Activated CD4-positive, alpha-beta T cell treated with anti-CD3 and anti-CD28 coated beads for 36 hours (primary cell): ENCODE measurements around the gene PRKG1. TPM values are rescaled to one million over a fixed set of nuclear protein-coding genes. Genes with fewer than 3 reads are reported as not detected.

Experiments used
- ATAC-seq: fragments of 200-7000 bp; cut with Tn5 transposase; one replicate; pipeline ENCODE4 v1.10.0; 2021; ENCODE audit warnings: mild to moderate bottlenecking, moderate library complexity
- CTCF ChIA-PET: fragments of 350-600 bp; sonication (Branson Sonifier 250); formaldehyde crosslinking; loops from one replicate; lab custom pipeline; 2021; ENCODE audit warnings: antibody characterized with exemption; lab: Charles Lee
- POLR2A ChIA-PET: fragments of 350-600 bp; sonication (Branson Sonifier 250); formaldehyde crosslinking; loops from one replicate; lab custom pipeline; 2021; ENCODE audit warnings: antibody characterized with exemption, inconsistent platforms; lab: Charles Lee
- DNase-seq: peaks from one replicate; pipeline ENCODE4 v3.0.0-alpha.2; 2020
- H3K27ac Mint-ChIP-seq: one replicate; pipeline ENCODE4 v1.8.0; 2021; ENCODE audit warnings: mixed read lengths
- H3K27me3 Mint-ChIP-seq: one replicate; pipeline ENCODE4 v1.8.0; 2021; ENCODE audit warnings: mixed read lengths
- H3K36me3 Mint-ChIP-seq: one replicate; pipeline ENCODE4 v1.8.0; 2021; ENCODE audit warnings: low read depth, mixed read lengths
- H3K4me1 Mint-ChIP-seq: one replicate; pipeline ENCODE4 v1.8.0; 2021; ENCODE audit warnings: mixed read lengths
- H3K4me3 Mint-ChIP-seq: one replicate; pipeline ENCODE4 v1.8.0; 2021; ENCODE audit warnings: mild to moderate bottlenecking, moderate library complexity, mixed read lengths
- H3K9me3 Mint-ChIP-seq: one replicate; pipeline ENCODE4 v1.8.0; 2021; ENCODE audit warnings: low read depth, mixed read lengths
- intact Hi-C, 2 experiments: fragments of 100-400 bp; cut with DNase I in 1 of 2; cut with micrococcal nuclease in 1 of 2; formaldehyde crosslinking; loops; one replicate each; pipeline versions ENCODE4 v1.14.2 to v1.15.1; 2022 to 2024; cut with DNase I, micrococcal nuclease
- total RNA-seq, 2 experiments: library from RNA; stranded (reverse); gene quantifications; one replicate each; pipeline ENCODE4 v1.2.3, GENCODE V29; 2021

PRKG1 gene
- total RNA-seq, 2 experiments from 2014 or later: not detected

DNA sequence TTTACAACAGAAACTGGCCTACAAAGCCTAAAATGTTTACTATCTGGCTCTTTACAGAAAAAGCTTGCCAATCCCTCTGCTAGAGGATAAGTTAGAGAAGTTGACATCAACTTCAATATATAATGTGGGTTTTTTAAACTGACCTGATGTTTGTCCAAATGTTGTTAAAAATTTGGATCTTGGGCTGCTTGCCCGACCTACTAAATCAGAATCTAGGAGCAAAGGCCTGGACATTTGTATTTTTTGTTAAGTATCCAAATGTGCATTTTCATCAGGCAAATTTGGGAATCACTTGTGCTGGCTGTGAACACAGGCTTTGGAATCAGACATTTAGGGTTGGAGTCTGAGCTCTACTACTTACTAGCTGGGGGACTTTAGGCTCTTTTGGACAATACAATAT lies 877.8 kb downstream of the PRKG1 start:
- POLR2A ChIA-PET: no interaction called here
- Mint-ChIP-seq H3K27ac (no peak overlapping the region), H3K4me3 (no peak overlapping the region), H3K27me3 (no peaks in the 10 kb centered on the region), H3K9me3 (no peaks in the 10 kb centered on the region), H3K4me1 (no peaks in the 10 kb centered on the region), H3K36me3 (no peaks in the 10 kb centered on the region)
- DNase-seq: no peak
- ATAC-seq: no peak
- CTCF ChIA-PET: no interaction called here
- intact Hi-C loops: loop anchor here in 1 of 2 experiments (10.0 kb wide), 1 partner anchor 947 kb away; no protein-coding TSS in a partner anchor

GRCh38 chr10:51955696-51956095 lies 881.4 kb downstream of the PRKG1 start:
- ChIA-PET CTCF (interaction anchor here (0.6 kb wide), 1 partner anchor 1754 kb away, joined by 5 read pairs; no protein-coding TSS in a partner anchor), POLR2A (no interaction called here)
- no peaks in the 10 kb centered on the region for H3K9me3 Mint-ChIP-seq
- peaks cover 12% of the 10 kb centered on the region for H3K27me3 Mint-ChIP-seq
- no peaks in the 10 kb centered on the region for H3K36me3 Mint-ChIP-seq
- no peaks in the 10 kb centered on the region for H3K4me1 Mint-ChIP-seq
- intact Hi-C loops: loop anchor here in 1 of 2 experiments (10.0 kb wide), 1 partner anchor 951 kb away; no protein-coding TSS in a partner anchor
- H3K27ac Mint-ChIP-seq: no peak overlapping the region
- ATAC-seq (no peak), DNase-seq (no peak)
- H3K4me3 Mint-ChIP-seq: no peak overlapping the region

- CTCF ChIA-PET: interaction anchor here (1.0 kb wide), 1 partner anchor 567 kb away, joined by 3 read pairs; no protein-coding TSS in a partner anchor
- no peak overlapping the region for H3K4me3 Mint-ChIP-seq
- peaks cover 15% of the 10 kb centered on the region for H3K27me3 Mint-ChIP-seq
- H3K4me1 Mint-ChIP-seq: no peaks in the 10 kb centered on the region
- no peak for ATAC-seq
- no peaks in the 10 kb centered on the region for H3K9me3 Mint-ChIP-seq
- POLR2A ChIA-PET: no interaction called here
- intact Hi-C loops: loop anchor here in 1 of 2 experiments (10.0 kb wide), 1 partner anchor 952 kb away; no protein-coding TSS in a partner anchor
- no peak for DNase-seq
- no peak overlapping the region for H3K27ac Mint-ChIP-seq
- H3K36me3 Mint-ChIP-seq: no peaks in the 10 kb centered on the region
Measured at GRCh38 chr10:51956822-51957221, 882.5 kb downstream of the PRKG1 start.

- DNase-seq (no peak), ATAC-seq (no peak)
- Mint-ChIP-seq H3K27me3 (peaks cover 17% of the 10 kb centered on the region), H3K36me3 (no peaks in the 10 kb centered on the region), H3K4me3 (no peak overlapping the region), H3K4me1 (no peaks in the 10 kb centered on the region), H3K27ac (no peak overlapping the region), H3K9me3 (no peaks in the 10 kb centered on the region)
- CTCF ChIA-PET: interaction anchor here (0.9 to 4.0 kb wide), 5 partner anchors 27 to 955 kb away, joined by 3 to 24 read pairs (median 3); no protein-coding TSS in a partner anchor
- POLR2A ChIA-PET: no interaction called here
- intact Hi-C loops: loop anchor here in 1 of 2 experiments (1.0 to 5.0 kb wide), 4 partner anchors 252 to 950 kb away; no protein-coding TSS in a partner anchor
Measured at GRCh38 chr10:51960494-51960895, 886.2 kb downstream of the PRKG1 start.

DNA sequence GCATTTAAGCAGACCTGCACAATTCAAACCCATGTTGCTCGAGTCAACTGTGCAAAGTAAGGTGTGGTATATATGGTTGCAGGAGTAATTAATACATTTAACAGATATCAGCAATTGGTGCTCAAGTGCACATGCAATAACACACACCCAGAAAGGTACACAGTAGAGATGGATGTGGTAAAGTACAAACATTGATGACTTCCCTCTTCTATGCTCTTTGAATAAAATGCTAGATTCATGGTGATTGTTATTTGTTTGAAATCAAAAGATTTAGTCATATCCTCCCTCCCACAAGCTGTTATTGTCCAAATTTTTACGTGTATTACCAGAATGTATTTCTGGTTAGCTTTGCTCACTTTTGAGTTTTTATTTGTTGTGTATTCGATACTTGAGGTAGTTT lies 887.1 kb downstream of the PRKG1 start:
- Mint-ChIP-seq H3K4me1 (no peaks in the 10 kb centered on the region), H3K4me3 (no peak overlapping the region), H3K36me3 (no peaks in the 10 kb centered on the region), H3K27me3 (peaks cover 17% of the 10 kb centered on the region), H3K9me3 (no peaks in the 10 kb centered on the region), H3K27ac (no peak overlapping the region)
- CTCF ChIA-PET: interaction anchor here (0.6 to 4.0 kb wide), 5 partner anchors 20 to 573 kb away, joined by 4 to 24 read pairs (median 5); no protein-coding TSS in a partner anchor
- DNase-seq (no peak), ATAC-seq (no peak)
- POLR2A ChIA-PET: no interaction called here
- intact Hi-C loops: loop anchor here in 1 of 2 experiments (2.0 to 5.0 kb wide), 3 partner anchors 251 to 951 kb away; no protein-coding TSS in a partner anchor

DNA sequence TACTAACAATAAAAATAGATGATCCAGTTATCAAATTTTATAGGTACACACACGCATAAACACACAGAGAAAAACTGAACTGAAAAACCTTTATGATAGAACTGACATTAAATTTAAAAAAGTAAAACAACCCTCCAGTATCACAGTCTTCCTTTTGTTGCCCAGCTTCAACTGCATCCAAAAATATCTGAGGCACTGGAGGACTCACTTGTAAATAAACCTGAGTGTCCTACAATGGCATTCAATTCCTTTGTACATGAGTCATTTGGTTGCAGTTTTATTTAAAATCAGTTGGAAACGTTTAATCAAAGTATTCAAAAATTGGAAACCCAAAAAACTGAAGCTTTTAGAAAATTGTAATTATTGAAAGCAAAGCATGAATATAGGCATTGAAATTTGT lies 890.3 kb downstream of the PRKG1 start:
- ATAC-seq (no peak), DNase-seq (no peak)
- Mint-ChIP-seq H3K9me3 (no peaks in the 10 kb centered on the region), H3K27ac (no peak overlapping the region), H3K4me3 (no peak overlapping the region), H3K27me3 (peaks cover 7% of the 10 kb centered on the region), H3K4me1 (no peaks in the 10 kb centered on the region), H3K36me3 (no peaks in the 10 kb centered on the region)
- ChIA-PET POLR2A (no interaction called here), CTCF (no interaction called here)
- intact Hi-C loops: loop anchor here in 1 of 2 experiments (5.0 kb wide), 2 partner anchors 248 to 902 kb away; no protein-coding TSS in a partner anchor

DNA sequence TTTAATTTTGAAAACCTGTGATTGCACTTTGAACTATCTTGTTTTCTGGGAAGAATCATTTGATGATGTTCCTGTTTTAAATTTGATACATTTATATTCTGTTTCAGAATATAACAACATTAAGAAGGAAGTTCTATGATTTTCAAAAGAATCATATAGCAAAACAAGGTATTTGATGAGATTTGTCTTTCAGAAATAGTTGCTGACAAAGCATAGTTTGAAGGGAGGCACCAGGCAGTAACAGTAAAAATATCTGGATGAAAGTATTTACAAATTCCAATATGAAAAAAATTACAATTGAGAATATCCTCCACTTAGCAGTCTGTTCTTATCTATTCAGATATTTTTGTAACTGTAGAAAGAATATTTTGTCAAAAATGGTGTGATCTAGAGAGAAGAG lies 891.2 kb downstream of the PRKG1 start:
- POLR2A ChIA-PET: no interaction called here
- ATAC-seq: no peak
- intact Hi-C loops: no loop called here
- H3K4me3 Mint-ChIP-seq: no peak overlapping the region
- no peak for DNase-seq
- no peaks in the 10 kb centered on the region for H3K4me1 Mint-ChIP-seq
- H3K9me3 Mint-ChIP-seq: no peaks in the 10 kb centered on the region
- H3K27me3 Mint-ChIP-seq: peaks cover 7% of the 10 kb centered on the region
- CTCF ChIA-PET: no interaction called here
- no peak overlapping the region for H3K27ac Mint-ChIP-seq
- H3K36me3 Mint-ChIP-seq: no peaks in the 10 kb centered on the region

DNA sequence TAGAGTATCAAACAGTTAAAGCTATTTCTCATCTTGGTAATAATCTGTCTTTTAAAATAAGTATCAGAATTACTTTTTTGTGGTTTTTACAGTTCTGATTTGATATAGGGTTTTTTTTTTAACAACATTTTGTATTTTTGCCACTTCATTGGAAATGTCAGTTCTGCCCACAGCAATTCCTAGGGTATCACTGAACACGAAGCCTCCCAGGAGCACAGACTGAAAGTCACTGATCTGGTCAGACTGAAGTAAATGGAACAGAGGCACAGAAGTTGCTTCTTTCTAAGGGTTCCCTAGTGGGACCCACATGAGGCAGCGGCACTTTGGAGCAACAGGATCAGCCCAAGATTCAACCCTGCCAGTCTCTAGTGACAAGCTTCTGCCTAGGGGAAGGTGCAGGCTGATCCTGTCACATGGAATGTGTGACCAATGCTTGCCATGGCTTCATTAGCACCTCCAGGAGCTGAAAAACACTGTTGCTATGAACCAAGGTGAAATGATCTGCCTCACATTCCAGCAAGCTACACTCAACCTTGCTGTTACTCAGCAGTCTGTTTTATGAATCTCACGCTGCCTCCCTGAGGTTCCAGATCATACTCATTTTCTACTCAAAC lies 898.6 kb downstream of the PRKG1 start:
- Mint-ChIP-seq H3K27ac (no peak overlapping the region), H3K27me3 (peaks cover 7% of the 10 kb centered on the region), H3K4me3 (no peak overlapping the region), H3K9me3 (no peaks in the 10 kb centered on the region), H3K36me3 (no peaks in the 10 kb centered on the region), H3K4me1 (no peaks in the 10 kb centered on the region)
- intact Hi-C loops: no loop called here
- ChIA-PET CTCF (no interaction called here), POLR2A (no interaction called here)
- ATAC-seq (no peak), DNase-seq (no peak)

GRCh38 chr10:51980752-51981151 lies 906.5 kb downstream of the PRKG1 start:
- ChIA-PET CTCF (no interaction called here), POLR2A (no interaction called here)
- ATAC-seq (no peak), DNase-seq (no peak)
- H3K9me3 Mint-ChIP-seq: peaks cover 2% of the 10 kb centered on the region
- H3K4me3 Mint-ChIP-seq: no peak overlapping the region
- H3K27me3 Mint-ChIP-seq: peaks cover 3% of the 10 kb centered on the region
- H3K27ac Mint-ChIP-seq: no peak overlapping the region
- no peaks in the 10 kb centered on the region for H3K36me3 Mint-ChIP-seq
- no peaks in the 10 kb centered on the region for H3K4me1 Mint-ChIP-seq
- intact Hi-C loops: no loop called here

DNA sequence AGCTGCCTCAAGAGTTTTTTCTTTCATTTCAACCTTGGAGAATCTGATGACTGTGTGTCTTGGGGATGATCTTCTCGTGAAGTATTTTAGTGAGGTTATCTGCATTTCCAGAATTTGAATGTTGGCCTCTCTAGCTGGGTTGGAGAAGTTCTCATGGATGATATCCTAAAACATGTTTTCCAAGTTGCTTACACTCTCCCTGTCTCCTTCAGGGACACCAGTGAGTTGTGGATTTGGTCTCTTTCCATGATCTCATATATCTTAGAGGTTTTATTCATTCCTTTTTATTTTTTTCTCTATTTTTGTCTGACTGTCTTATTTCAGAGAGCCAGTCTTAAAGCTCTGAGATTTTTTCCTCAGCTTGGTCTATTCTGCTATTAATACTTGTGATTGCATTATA lies 907.4 kb downstream of the PRKG1 start:
- CTCF ChIA-PET: interaction anchor here (0.9 kb wide), 1 partner anchor 20 kb away, joined by 5 read pairs; no protein-coding TSS in a partner anchor
- DNase-seq (no peak), ATAC-seq (no peak)
- Mint-ChIP-seq H3K27me3 (peaks cover 3% of the 10 kb centered on the region), H3K9me3 (peaks cover 2% of the 10 kb centered on the region), H3K27ac (no peak overlapping the region), H3K4me1 (no peaks in the 10 kb centered on the region), H3K36me3 (no peaks in the 10 kb centered on the region), H3K4me3 (no peak overlapping the region)
- POLR2A ChIA-PET: no interaction called here
- intact Hi-C loops: no loop called here

DNA sequence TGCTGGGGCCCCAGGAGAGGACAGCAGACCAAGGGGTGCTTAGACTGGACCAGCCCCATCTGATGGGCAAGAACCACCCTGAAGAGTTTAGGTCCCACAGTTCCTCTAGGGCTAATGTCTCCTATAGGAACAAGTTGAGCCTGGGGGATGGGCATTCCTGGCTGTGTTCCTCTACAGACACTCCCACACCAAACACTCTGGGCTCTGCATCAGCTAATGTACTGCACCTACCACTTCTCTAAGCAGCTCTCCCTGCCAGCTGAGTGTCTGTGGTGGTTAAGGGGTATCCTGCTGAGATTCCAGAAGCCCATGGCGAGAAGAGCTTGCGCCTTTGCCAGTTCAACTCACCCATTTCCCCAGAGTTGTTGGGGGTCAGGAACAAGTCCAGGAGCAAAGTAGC lies 909.2 kb downstream of the PRKG1 start:
- ATAC-seq: no peak
- intact Hi-C loops: no loop called here
- CTCF ChIA-PET: no interaction called here
- peaks cover 2% of the 10 kb centered on the region for H3K9me3 Mint-ChIP-seq
- DNase-seq: no peak
- no peaks in the 10 kb centered on the region for H3K4me1 Mint-ChIP-seq
- POLR2A ChIA-PET: no interaction called here
- no peak overlapping the region for H3K27ac Mint-ChIP-seq
- no peaks in the 10 kb centered on the region for H3K36me3 Mint-ChIP-seq
- H3K4me3 Mint-ChIP-seq: no peak overlapping the region
- H3K27me3 Mint-ChIP-seq: peaks cover 3% of the 10 kb centered on the region

GRCh38 chr10:51985336-51985735 lies 911.0 kb downstream of the PRKG1 start:
- Mint-ChIP-seq H3K27ac (no peak overlapping the region), H3K36me3 (no peaks in the 10 kb centered on the region), H3K9me3 (peaks cover 2% of the 10 kb centered on the region), H3K4me1 (no peaks in the 10 kb centered on the region), H3K4me3 (no peak overlapping the region), H3K27me3 (no peaks in the 10 kb centered on the region)
- intact Hi-C loops: no loop called here
- no peak for ATAC-seq
- ChIA-PET CTCF (no interaction called here), POLR2A (no interaction called here)
- no peak for DNase-seq
